HUES48 (cell line): ENCODE results near the gene THSD4.

Experiments used
- H3K27ac ChIP-seq: one replicate; pipeline ENCODE4 v1.7.0; 2013; ENCODE audit warnings: low read depth, low read length, inconsistent platforms
- H3K27me3 ChIP-seq: 2 replicates; pipeline ENCODE4 v1.6.1; 2013; ENCODE audit warnings: mild to moderate bottlenecking, low read length; ENCODE audit not compliant: control insufficient read depth, insufficient read depth
- H3K36me3 ChIP-seq: 2 replicates; pipeline ENCODE4 v1.6.1; 2013; ENCODE audit warnings: low read length; ENCODE audit not compliant: control insufficient read depth, insufficient read depth
- H3K4me1 ChIP-seq: 2 replicates; pipeline ENCODE4 v1.6.1; 2013; ENCODE audit warnings: mild to moderate bottlenecking, low read length; ENCODE audit not compliant: control insufficient read depth, insufficient read depth
- H3K4me3 ChIP-seq: 2 replicates; pipeline ENCODE4 v1.5.1; 2013; ENCODE audit warnings: mild to moderate bottlenecking, low read depth, low read length
- H3K9ac ChIP-seq: 2 replicates; pipeline ENCODE4 v1.6.1; 2013; ENCODE audit warnings: mild to moderate bottlenecking, low read depth, low read length, moderate library complexity
- H3K9me3 ChIP-seq: 2 replicates; pipeline ENCODE4 v1.6.1; 2013; ENCODE audit warnings: low read length; ENCODE audit not compliant: control insufficient read depth, insufficient read depth

Gene THSD4

GRCh38 chr15:71191296-71191695 is 76.0 kb downstream of the THSD4 start:
- Histone ChIP-seq H3K27ac (no peak overlapping the region), H3K4me1 (peaks cover 17% of the 10 kb centered on the region), H3K9ac (no peak overlapping the region), H3K9me3 (no peaks in the 10 kb centered on the region), H3K4me3 (no peak overlapping the region), H3K27me3 (no peaks in the 10 kb centered on the region), H3K36me3 (no peaks in the 10 kb centered on the region)

- no peaks in the 10 kb centered on the region for H3K9me3 ChIP-seq
- no peak overlapping the region for H3K9ac ChIP-seq
- H3K4me3 ChIP-seq = no peak overlapping the region
- peaks cover 7% of the 10 kb centered on the region for H3K4me1 ChIP-seq
- H3K27me3 ChIP-seq = no peaks in the 10 kb centered on the region
- H3K27ac ChIP-seq = no peak overlapping the region
- H3K36me3 ChIP-seq = no peaks in the 10 kb centered on the region
Observed at GRCh38 chr15:71192816-71193215, 77.5 kb downstream of the THSD4 start.

- Histone ChIP-seq H3K36me3 (no peaks in the 10 kb centered on the region), H3K27me3 (no peaks in the 10 kb centered on the region), H3K4me1 (peaks cover 4% of the 10 kb centered on the region; the same call in 1 of the 2 replicates), H3K9me3 (no peaks in the 10 kb centered on the region), H3K27ac (no peak overlapping the region), H3K9ac (no peak overlapping the region), H3K4me3 (no peak overlapping the region)
Observed at GRCh38 chr15:71194286-71194685, 79.0 kb downstream of the THSD4 start.

DNA sequence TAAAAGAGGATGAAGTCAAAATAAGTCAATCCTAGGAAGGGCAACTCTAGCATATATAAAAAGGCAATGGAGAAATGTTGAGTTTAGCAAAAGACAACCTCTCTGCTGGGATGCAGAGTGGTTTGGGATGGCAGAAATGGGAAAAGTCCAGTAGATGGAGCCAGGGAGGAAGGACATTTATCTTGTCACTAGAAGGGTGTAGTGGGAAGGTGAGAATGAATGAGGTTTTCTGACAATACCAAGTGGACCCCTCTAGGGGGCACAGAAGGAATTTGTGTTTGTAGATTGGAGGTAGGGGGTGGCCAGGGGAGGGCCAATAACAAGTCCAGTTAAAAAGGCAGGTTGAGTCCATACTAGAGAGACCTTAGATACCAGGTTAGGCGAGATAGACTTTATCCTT is 80.0 kb downstream of the THSD4 start:
- Histone ChIP-seq H3K9me3 (no peaks in the 10 kb centered on the region), H3K9ac (no peak overlapping the region), H3K36me3 (no peaks in the 10 kb centered on the region), H3K4me3 (no peak overlapping the region), H3K27ac (no peak overlapping the region), H3K4me1 (peaks cover 4% of the 10 kb centered on the region; the same call in 1 of the 2 replicates), H3K27me3 (no peaks in the 10 kb centered on the region)

DNA sequence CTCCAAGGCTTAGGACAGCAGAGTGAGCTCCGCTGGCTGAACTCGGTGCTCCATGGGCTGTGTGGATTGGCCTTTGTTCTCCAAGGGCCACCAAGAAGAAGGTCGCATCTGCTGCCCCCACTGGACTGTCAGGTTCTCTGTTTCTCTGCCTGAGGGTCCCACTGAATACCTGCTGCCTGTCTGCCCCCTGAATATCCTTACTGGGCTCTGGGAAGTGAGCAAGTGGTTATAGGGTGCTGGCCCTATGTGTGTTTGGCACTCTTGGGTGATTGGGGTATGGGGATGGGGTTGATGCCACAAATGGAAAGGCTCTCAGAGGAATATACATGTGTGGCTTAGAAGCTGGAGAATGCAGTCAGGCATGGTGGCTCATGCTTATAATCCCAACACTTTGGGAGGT is 82.3 kb downstream of the THSD4 start:
- H3K27ac ChIP-seq = no peak overlapping the region
- H3K36me3 ChIP-seq = no peaks in the 10 kb centered on the region

GRCh38 chr15:71198846-71199245 is 83.6 kb downstream of the THSD4 start:
- Histone ChIP-seq H3K27ac (no peak overlapping the region), H3K27me3 (no peaks in the 10 kb centered on the region), H3K36me3 (no peaks in the 10 kb centered on the region), H3K9ac (no peak overlapping the region), H3K4me3 (no peak overlapping the region), H3K9me3 (no peaks in the 10 kb centered on the region), H3K4me1 (peaks cover 24% of the 10 kb centered on the region)

More for the DNA sequence above, 82.3 kb downstream of the THSD4 start:
- no peak overlapping the region for H3K9ac ChIP-seq
- H3K4me3 ChIP-seq = no peak overlapping the region
- H3K9me3 ChIP-seq = no peaks in the 10 kb centered on the region
- H3K4me1 ChIP-seq = peaks cover 17% of the 10 kb centered on the region
- no peaks in the 10 kb centered on the region for H3K27me3 ChIP-seq

DNA sequence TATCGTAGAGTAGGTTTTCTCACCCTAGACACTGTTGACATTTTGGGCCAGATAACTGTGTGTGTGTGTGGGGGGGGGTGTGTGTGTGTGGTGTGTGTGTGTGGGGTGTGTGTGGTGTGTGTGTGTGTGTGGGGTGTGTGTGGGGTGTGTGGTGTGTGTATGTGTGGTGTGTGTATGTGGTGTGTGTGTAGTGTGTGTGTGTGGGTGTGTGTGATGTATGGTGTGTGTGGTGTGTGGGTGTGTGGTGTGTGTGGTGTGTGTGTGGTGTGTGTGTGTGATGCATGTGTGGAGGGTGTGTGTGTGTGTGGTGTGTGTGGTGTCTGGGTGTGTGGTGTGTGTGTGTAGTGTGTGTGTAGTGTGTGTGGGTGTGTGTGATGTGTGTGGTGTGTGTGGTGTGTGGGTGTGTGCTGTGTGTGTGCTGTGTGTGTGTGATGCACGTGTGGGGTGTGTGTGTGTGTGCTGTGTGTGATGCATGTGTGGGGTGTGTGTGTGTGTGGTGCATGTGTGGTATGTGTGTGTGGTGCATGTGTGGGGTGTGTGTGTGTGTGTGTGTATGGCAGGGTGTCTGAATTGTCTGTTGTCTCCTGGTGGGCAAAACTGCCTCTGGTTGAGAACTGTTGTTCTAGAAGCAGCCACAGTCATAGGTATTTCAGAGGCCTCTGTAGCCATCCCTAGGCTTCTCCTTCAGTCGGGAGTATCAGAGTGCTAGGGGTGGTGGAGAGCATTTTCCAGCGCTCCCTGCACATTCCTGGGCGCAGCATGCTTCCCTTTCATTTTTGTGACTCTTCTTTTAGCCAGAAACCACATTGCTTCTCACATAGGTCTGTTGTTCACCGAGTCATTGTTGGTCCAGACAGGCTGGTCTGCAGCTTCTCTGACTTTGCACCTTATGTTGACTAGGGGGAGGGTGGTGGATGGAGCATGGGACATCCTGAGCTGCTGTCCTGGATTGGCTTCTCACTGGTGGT is 84.4 kb downstream of the THSD4 start:
- Histone ChIP-seq H3K4me3 (no peak overlapping the region), H3K27me3 (no peaks in the 10 kb centered on the region; the same call in 1 of the 2 replicates), H3K9ac (no peak overlapping the region), H3K4me1 (peaks cover 32% of the 10 kb centered on the region), H3K27ac (no peak overlapping the region), H3K36me3 (no peaks in the 10 kb centered on the region), H3K9me3 (no peaks in the 10 kb centered on the region)

DNA sequence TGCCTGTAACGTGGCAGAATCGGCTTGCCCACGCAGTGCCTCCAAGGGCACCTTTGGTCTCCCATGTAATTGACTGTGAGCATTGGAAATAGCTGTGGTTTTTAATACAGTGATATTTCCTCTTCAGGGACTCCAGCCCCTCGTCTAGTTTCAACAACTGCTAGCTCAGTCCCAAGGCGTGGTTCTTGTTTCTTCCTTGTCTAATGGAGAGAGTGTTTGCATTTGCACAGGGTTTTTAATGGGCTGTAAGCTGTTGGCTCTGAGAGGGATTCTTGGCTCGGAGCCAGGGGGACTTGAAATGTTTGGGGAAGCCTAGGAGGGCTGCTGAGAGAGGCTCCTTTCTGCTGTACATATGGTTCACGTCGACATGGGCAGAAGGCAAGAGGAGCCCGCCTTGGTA is 86.2 kb downstream of the THSD4 start:
- Histone ChIP-seq H3K4me1 (peaks cover 39% of the 10 kb centered on the region), H3K36me3 (no peaks in the 10 kb centered on the region), H3K9me3 (no peaks in the 10 kb centered on the region), H3K4me3 (no peak overlapping the region), H3K9ac (no peak overlapping the region), H3K27me3 (no peaks in the 10 kb centered on the region; the same call in 1 of the 2 replicates), H3K27ac (no peak overlapping the region)

- no peaks in the 10 kb centered on the region for H3K9me3 ChIP-seq
- peaks cover 39% of the 10 kb centered on the region for H3K4me1 ChIP-seq
- H3K27ac ChIP-seq = no peak overlapping the region
- H3K27me3 ChIP-seq = no peaks in the 10 kb centered on the region; the same call in 1 of the 2 replicates
- H3K4me3 ChIP-seq = no peak overlapping the region
- H3K9ac ChIP-seq = peak overlapping the region; percentile 16; the same call in 1 of the 2 replicates
- H3K36me3 ChIP-seq = no peaks in the 10 kb centered on the region
Observed at GRCh38 chr15:71202712-71203111, 87.4 kb downstream of the THSD4 start.

DNA sequence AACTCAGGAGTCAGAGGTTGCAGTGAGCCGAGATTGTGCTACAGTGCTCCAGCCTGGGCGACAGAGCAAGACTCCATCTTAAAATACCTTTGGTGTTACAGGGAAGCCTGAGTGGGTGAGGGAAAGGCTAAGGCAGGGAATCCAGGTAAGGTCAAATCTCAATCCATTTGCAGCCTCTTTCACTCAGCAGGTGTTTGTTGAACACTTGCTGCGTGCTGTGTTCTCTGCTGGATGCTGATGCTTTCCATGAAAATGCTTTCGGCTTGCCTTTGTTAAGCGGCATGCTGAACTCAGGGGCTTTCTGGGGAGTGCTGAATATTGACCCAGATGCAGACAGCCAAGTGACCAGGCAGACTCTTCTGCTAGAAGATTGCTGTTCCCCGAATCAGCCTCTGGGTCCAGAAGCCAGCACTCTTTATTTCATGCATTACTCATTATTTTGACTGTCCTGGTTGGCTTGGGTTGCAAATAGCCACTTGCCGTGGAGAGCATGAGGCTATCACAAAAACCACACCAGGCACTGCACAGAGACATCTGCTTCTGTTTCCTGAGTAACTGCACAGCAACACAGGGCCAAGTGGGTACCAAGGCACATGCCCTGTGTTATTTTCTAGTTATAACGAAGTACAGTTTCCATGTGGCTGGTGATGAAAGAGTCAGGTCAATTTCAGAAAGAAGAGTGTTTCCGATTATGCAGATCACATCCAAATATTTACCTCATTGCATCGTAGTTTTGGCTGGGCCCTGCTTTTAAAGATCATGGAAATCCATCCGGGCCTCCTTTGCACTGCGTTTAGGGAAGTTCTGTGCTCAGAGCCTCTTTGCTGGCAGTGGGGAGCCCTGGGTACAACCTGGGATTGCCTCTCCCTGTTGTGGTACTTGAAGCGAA is 88.6 kb downstream of the THSD4 start:
- no peaks in the 10 kb centered on the region; the same call in 1 of the 2 replicates for H3K27me3 ChIP-seq
- H3K27ac ChIP-seq = peak overlapping the region; percentile 3
- H3K9me3 ChIP-seq = no peaks in the 10 kb centered on the region
- H3K4me3 ChIP-seq = peak overlapping the region; percentile 27
- no peaks in the 10 kb centered on the region for H3K36me3 ChIP-seq
- peaks cover 39% of the 10 kb centered on the region for H3K4me1 ChIP-seq
- no peak overlapping the region for H3K9ac ChIP-seq
